BLaER1 treated with 17β-estradiol and CSF1 and Interleukin-3, amounts not matched to agents 10 nM and 100 nM (cell line): Measurements from ENCODE around the gene KRTAP10-3.

Source experiments
- H3K27ac ChIP-seq, 11 experiments: shearing (Covaris generic); formaldehyde crosslinking; 2 replicates each; pipeline ENCODE4 v1.8.1; 2022
- H3K27me3 ChIP-seq, 11 experiments: shearing (Covaris generic); formaldehyde crosslinking; 2 replicates each; pipeline ENCODE4 v1.8.1; 2022
- H3K36me3 ChIP-seq, 11 experiments: shearing (Covaris generic); formaldehyde crosslinking; 2 replicates each; pipeline ENCODE4 v1.8.1; 2022
- H3K4me1 ChIP-seq, 10 experiments: shearing (Covaris generic); formaldehyde crosslinking; 2 replicates each; pipeline ENCODE4 v1.8.1; 2022
- H3K4me2 ChIP-seq, 11 experiments: shearing (Covaris generic); formaldehyde crosslinking; 2 replicates each; pipeline ENCODE4 v1.8.1; 2022
- H3K4me3 ChIP-seq, 10 experiments: shearing (Covaris generic); formaldehyde crosslinking; 2 replicates each; pipeline ENCODE4 v1.8.1; 2022
- H3K9ac ChIP-seq, 11 experiments: shearing (Covaris generic); formaldehyde crosslinking; 2 replicates each; pipeline ENCODE4 v1.8.1; 2022
- H3K9me3 ChIP-seq, 11 experiments: shearing (Covaris generic); formaldehyde crosslinking; replicated peaks in 1 of 11; 2 replicates each; pipeline ENCODE4 v1.8.1; 2022
- H4K20me1 ChIP-seq, 11 experiments: shearing (Covaris generic); formaldehyde crosslinking; 2 replicates each; pipeline ENCODE4 v1.8.1; 2022
- Cebpa-rat ChIP-seq, 11 experiments: shearing (Covaris generic); IDR thresholded peaks; 2 replicates each; pipeline ENCODE4 v1.8.1; 2022

The KRTAP10-3 gene

DNA sequence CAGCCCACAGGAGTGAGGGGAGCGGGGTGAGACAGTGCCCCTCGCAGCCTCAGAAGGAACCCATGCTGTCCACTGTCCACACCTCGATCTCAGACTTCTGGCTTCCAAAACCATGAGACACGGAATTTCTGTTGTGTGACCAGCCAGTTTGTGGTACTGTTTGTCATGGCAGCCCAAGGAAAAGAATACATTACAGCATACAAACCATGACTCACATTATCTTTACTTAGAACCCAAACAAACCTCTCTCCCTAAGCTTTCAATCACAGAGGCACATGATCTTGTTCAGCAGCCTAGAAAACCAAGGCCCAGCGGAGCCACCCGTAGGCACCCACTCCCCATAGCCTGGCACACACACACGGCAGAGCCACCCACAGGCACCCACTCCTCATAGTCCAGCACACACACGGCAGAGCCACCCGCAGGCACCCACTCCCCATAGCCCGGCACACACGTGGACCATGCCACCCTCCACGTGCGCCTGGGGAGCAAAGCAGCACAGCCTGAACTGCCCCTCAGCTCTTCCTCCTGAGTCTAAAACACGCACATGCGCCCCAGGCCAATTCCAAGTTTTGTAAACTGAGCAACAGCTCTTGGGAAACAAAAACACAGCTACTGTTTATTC, 14.5 kb upstream of the KRTAP10-3 start:
- peaks cover 30 to 44% (median 37%) of the 10 kb centered on the region in 11 experiments for H3K9me3 ChIP-seq
- no peak overlapping the region for H3K9ac ChIP-seq
- H4K20me1 ChIP-seq = no peaks in the 10 kb centered on the region
- no peak overlapping the region for H3K4me3 ChIP-seq
- H3K27me3 ChIP-seq = no peaks in the 10 kb centered on the region
- TF ChIP-seq Cebpa-rat (IDR thresholded peaks at IDR 0.05) = no peak
- H3K27ac ChIP-seq = no peak overlapping the region
- H3K4me1 ChIP-seq = peaks cover 0 to 5% (median 0%) of the 10 kb centered on the region in 10 experiments; a peak in 2 of 20 replicates
- H3K4me2 ChIP-seq = no peak overlapping the region
- H3K36me3 ChIP-seq = 0 out of 22 replicates have a peak, but pooled peaks cover 0 to 5% (median 0%) of the 10 kb centered on the region in 11 experiments

DNA sequence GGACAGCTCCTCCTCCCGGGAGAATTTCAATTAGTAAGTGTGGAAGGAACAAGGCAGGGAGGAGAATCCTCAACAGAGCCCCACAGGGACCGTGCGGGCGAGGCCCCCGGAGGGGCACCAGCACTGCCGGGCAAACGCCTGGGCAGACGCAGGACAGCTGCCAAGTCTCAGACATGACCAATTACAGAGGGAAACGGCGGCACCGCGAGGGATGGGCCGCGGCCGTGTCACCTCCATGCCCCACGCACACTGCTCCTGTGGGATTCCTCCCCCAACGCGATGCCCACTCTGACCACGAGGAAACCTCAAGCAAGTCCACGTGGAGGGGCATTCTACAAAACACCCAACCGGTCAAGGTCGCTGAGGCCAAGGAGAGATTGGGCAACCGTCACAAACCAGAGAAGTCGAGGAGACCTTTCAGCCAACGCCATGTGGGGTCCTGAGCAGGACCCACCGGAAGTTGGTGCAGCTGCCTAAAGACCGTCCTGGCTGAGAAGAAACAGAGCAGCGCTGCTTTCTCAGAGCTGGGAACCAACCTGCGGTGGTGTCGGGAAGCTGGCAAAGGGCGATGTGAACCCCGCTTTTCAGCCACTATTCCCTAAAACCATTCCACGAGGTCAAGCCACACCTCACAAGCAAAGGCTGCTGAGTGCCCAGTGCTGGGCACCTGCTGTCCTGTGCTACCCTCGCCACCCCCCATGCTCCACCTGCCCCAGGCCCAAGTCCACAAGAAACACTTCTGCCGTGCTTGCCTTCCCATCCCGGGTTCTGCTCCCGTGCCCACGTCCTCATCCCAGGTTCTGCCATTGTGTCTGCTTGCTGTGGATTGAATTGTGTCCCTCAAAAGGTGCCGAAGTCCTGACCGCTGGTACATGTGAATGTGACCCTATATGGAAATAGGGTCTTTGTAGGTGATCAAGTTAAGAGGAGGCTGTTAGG, 13.5 kb upstream of the KRTAP10-3 start:
- H3K27ac ChIP-seq = no peak overlapping the region
- no peak overlapping the region for H3K4me3 ChIP-seq
- no peak for TF ChIP-seq Cebpa-rat (IDR thresholded peaks at IDR 0.05)
- peaks cover 0 to 7% (median 3%) of the 10 kb centered on the region in 10 experiments; a peak in 9 of 20 replicates for H3K4me1 ChIP-seq
- H4K20me1 ChIP-seq = no peaks in the 10 kb centered on the region
- no peaks in the 10 kb centered on the region for H3K27me3 ChIP-seq
- no peak overlapping the region for H3K4me2 ChIP-seq
- no peak overlapping the region for H3K9ac ChIP-seq
- peaks cover 22 to 35% (median 27%) of the 10 kb centered on the region in 11 experiments for H3K9me3 ChIP-seq
- 0 out of 22 replicates have a peak, but pooled peaks cover 0 to 2% (median 0%) of the 10 kb centered on the region in 11 experiments for H3K36me3 ChIP-seq

DNA sequence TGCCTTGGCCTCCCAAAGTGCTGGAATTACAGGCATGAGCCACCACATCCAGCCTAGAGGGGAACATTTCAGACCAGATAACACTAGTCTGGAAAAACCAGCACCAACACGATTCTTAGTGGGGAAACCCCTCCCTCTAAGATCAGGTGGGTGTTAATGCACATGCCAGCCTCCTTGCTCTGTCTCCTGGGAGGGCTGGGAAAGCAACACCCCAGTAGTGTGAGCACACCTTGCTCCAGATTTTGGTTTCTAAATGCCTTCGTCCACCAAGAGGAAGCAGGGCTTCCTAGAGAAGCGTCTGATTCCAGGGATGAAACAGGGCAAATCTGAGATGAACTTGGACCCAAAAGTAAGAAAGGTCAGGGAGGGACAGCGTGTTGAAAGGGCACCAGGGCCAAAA, 12.7 kb upstream of the KRTAP10-3 start:
- H3K4me1 ChIP-seq = peaks cover 0 to 12% (median 8%) of the 10 kb centered on the region in 10 experiments; a peak in 13 of 20 replicates
- no peak for TF ChIP-seq Cebpa-rat (IDR thresholded peaks at IDR 0.05)

DNA sequence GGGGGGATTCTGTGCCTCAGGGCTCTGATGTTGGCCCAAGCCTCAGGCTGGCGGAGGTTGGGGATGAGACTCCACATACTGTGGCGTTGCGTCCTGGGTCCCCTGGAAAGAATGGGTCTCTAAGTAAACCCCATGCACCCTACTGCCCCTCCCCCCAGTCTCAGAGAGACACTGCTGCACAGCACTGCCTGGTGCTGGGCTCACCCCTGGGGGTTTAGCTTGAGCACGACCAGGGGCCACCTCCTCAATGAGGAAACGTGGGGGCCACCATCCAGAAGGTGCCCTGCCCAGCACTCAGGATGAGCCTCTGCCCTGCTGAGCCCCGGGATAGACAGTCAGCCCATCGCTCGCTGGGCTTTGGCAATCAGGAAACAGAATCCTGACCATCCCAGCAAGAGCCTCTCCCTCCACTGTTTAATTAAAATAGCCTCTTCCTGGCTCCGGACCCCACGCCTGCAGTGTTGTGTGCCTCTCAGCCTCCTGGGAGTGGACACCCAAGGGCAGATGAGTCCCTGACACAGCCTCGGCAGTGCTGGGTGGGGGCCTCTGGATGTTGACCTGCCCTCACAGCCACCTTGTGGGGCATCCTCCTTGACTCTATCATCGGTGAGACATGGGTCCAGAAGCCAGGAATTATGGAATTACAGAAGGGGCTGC, 11.4 kb upstream of the KRTAP10-3 start:
- Histone ChIP-seq H3K9ac (no peak overlapping the region), H3K36me3 (no peaks in the 10 kb centered on the region), H3K27ac (no peak overlapping the region), H3K27me3 (no peaks in the 10 kb centered on the region), H3K4me1 (peaks cover 0 to 26% (median 13%) of the 10 kb centered on the region in 10 experiments; a peak in 14 of 20 replicates), H3K4me3 (no peak overlapping the region), H3K4me2 (no peak overlapping the region), H3K9me3 (peaks cover 10 to 22% (median 16%) of the 10 kb centered on the region in 11 experiments), H4K20me1 (no peaks in the 10 kb centered on the region)
- no peak for TF ChIP-seq Cebpa-rat (IDR thresholded peaks at IDR 0.05)

More for the DNA sequence above, 12.7 kb upstream of the KRTAP10-3 start:
- no peaks in the 10 kb centered on the region for H3K27me3 ChIP-seq
- H3K9me3 ChIP-seq = peaks cover 13 to 26% (median 19%) of the 10 kb centered on the region in 11 experiments
- no peaks in the 10 kb centered on the region for H4K20me1 ChIP-seq
- no peak overlapping the region for H3K27ac ChIP-seq
- H3K36me3 ChIP-seq = no peaks in the 10 kb centered on the region
- H3K9ac ChIP-seq = no peak overlapping the region
- H3K4me3 ChIP-seq = no peak overlapping the region
- no peak overlapping the region for H3K4me2 ChIP-seq

DNA sequence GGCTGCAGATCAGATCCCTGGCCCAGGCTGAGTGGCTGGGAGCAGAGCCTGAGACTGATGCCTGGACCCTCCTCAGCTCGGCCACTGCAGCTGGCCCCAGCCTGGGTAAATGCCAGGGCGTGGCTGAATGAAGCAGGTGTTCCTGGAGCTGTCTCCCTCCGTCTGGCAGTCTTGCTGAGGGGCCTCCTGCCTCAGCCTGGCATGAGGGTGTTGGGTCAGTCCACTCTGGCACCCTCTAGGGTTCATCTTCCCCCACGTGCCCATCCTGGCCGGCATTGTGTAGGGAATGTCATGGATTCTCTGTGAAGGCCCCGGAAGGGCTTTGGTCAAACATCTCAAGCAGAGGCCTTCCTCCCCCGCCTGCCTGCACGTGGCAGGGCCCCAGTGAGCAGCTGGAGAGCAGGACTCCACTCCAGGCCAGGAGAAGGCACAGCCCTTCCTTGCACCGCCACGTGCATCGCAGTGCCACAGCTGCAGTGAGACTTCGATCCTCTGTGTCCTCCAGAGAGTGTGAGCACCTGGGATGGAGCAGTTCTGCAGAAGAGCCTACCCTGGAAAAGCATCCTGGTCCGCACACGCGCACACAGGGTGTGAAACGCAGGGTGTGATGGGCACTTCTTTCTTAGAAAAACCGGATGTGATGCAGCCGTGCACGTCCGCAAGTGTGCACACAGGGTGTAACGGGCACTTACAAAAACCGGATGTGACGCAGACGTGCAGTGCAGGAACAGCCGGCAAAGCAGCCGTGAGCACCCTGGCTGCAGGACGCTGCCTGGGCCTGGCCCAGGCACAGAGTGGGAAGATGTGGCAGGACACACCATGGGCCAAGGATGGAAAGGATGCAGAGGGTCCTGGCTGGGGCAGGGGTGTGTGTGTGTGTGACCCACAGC, 10.3 kb upstream of the KRTAP10-3 start:
- Histone ChIP-seq H3K36me3 (no peaks in the 10 kb centered on the region), H3K9me3 (peaks cover 10 to 23% (median 18%) of the 10 kb centered on the region in 11 experiments), H3K4me2 (no peak overlapping the region), H3K27me3 (no peaks in the 10 kb centered on the region), H4K20me1 (no peaks in the 10 kb centered on the region), H3K9ac (no peak overlapping the region), H3K4me1 (peaks cover 0 to 35% (median 13%) of the 10 kb centered on the region in 10 experiments; a peak in 14 of 20 replicates), H3K27ac (no peak overlapping the region), H3K4me3 (no peak overlapping the region)
- TF ChIP-seq Cebpa-rat (IDR thresholded peaks at IDR 0.05) = no peak

DNA sequence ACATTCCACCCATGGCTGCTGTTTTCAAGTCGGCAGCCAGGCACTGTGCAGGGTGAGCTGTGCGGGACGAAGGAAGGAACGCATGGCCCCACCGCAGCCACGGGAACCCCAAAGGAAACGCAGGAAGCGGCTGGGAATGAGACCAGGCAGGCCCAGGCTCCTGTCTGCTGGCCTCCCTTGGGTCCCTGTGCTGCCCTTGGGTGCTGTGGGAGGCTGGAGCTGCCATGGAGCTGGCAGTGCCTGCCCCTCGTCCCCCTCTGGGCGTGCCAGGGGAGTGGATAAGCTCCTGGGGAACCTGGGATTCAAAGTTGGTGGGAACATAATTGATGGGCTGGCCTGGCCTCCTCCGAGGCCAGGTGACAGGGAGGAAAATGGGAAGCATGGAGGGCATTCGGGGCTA, 9.7 kb upstream of the KRTAP10-3 start:
- Histone ChIP-seq H3K27ac (no peak overlapping the region), H3K4me2 (0 out of 22 replicates have a peak overlapping the region, but pooled peaks of 1 of the 11 experiments have one; percentile 2), H3K4me3 (no peak overlapping the region), H3K9me3 (peaks cover 10 to 26% (median 19%) of the 10 kb centered on the region in 11 experiments), H4K20me1 (no peaks in the 10 kb centered on the region), H3K27me3 (no peaks in the 10 kb centered on the region), H3K4me1 (peaks cover 0 to 35% (median 13%) of the 10 kb centered on the region in 10 experiments; a peak in 14 of 20 replicates), H3K9ac (no peak overlapping the region), H3K36me3 (no peaks in the 10 kb centered on the region)
- no peak for TF ChIP-seq Cebpa-rat (IDR thresholded peaks at IDR 0.05)

DNA sequence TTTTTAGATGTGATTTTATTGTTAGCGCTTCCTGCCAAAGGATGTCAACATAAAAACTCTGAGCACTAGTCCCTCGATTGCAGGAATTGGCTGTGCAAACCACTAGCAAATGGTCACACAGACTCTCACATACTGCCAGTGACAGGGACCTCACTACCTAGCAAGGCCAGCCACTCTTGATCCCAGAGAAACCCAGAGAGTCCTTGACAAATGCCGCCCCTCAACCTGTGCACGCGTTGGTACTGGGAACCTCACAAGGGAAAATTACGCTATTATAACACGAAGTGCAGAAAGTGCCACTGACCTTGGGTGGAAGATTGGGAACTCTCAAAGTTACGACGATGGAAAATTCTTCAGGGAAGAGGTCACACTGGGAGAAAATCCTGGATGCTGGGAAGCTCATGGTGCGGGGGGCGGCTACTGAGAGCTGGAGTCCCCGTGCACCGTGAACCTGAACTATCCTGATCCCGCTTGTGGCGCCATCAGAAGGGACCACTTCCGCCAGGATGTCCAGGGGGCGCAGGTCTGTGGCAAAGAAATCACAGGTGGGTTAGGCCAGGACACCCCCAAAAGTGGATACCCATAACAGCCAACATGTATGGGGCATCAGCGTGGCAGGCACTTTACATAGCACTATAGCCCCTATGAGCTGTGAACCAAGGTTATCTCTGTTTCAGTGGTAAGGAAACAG, 9.0 kb upstream of the KRTAP10-3 start:
- peak overlapping the region in 3 of 11 experiments; percentile 42 to 77 (median 66); a peak in 3 of 22 replicates for H3K27ac ChIP-seq
- peaks cover 0 to 35% (median 13%) of the 10 kb centered on the region in 10 experiments; a peak in 14 of 20 replicates for H3K4me1 ChIP-seq
- no peaks in the 10 kb centered on the region for H3K27me3 ChIP-seq
- no peaks in the 10 kb centered on the region for H3K36me3 ChIP-seq
- peak overlapping the region in 3 of 11 experiments; percentile 14 to 68 (median 42); a peak in 4 of 22 replicates for H3K4me2 ChIP-seq
- H3K9me3 ChIP-seq = peaks cover 13 to 27% (median 22%) of the 10 kb centered on the region in 11 experiments
- H4K20me1 ChIP-seq = no peaks in the 10 kb centered on the region
- TF ChIP-seq Cebpa-rat (IDR thresholded peaks at IDR 0.05) = no peak
- no peak overlapping the region for H3K4me3 ChIP-seq
- no peak overlapping the region for H3K9ac ChIP-seq
